NCI-H82 treated with DMSO at 0.1 percent for 48 hours (cell line): ENCODE data around the gene MIS12.

Experiments used
- DNase-seq: peaks from one replicate; lab custom pipeline; 2025; ENCODE audit not compliant: unreplicated experiment; lab: John Stamatoyannopoulos, UW

MIS12 gene

DNA sequence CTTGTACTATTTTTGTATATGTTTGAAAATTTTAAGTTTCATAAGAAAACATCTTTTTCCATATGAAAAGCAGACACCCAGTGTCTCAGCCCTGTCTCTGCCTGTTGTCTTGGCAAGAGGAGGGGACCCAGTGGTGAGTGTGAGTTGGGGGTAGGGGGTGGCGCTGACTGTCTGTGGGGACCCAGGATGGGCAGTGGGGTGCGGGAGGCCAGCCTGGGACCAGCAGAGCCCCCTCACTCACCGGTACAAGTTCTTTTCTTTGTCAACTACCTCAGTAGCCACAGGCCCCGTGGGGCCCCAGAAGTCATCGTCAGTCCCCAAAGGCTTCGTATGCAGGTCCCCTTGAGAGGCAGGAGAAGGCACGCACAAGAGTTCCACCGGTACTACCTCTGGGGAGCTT, 46.2 kb downstream of the MIS12 start:
- no peak for DNase-seq

DNA sequence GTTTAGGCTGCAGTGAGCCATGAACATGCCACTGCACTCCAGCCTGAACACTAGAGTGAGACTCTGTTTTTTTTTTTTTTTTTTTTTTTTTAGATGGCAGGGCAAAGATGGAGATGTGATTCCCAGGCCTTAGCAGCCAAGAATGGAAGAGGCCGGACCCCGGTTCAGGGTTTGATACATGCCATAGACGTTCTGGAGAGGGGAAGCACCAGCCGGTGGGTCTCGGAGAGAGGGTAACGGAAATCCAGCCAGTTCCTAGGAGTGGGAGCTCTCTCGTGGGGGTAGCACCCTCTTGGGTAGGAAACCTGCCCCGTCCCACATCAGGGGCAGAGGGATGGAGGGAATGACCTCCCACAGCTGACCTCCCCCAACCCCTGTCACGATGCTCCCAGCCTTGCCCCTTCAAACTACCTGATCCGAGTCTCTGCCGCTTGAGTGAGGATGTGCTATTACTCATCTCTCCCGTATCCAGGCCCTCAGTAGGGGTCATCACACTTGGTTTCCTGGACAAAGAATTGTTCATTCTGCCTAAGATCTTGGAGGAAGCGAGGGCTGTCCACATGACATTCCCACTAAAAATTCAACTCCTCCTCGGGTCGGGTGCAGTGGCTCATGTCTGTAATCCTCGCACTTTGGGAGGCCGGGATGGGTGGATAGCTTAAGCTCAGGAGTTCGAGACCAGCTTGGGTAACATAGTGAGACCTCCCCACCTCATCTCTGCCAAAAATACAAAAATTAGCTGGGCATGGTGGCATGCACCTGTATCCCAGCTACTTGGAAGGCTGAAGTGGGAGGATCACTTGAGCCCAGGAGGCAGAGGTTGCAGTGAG, 47.3 kb downstream of the MIS12 start:
- DNase-seq = no peak

DNA sequence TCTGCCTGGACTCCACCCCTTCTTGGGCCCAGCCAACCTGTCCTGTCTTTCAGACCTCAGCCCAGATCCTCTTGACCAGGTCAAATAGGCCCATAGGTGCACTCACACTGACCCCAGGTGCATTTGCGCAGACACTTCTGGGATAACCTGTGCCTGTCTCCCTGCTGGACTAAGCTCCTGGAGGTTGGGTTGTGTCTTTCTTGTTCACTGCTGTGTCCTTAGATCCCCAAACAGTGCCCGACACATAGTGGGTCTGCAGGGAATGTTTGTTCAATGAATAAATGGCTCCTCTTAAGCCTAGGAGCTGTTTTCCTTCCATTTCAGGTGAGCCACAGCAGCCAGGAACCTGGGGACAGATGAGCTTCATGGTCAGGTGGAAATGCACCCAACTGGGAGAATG, 49.1 kb downstream of the MIS12 start:
- no peak for DNase-seq

DNA sequence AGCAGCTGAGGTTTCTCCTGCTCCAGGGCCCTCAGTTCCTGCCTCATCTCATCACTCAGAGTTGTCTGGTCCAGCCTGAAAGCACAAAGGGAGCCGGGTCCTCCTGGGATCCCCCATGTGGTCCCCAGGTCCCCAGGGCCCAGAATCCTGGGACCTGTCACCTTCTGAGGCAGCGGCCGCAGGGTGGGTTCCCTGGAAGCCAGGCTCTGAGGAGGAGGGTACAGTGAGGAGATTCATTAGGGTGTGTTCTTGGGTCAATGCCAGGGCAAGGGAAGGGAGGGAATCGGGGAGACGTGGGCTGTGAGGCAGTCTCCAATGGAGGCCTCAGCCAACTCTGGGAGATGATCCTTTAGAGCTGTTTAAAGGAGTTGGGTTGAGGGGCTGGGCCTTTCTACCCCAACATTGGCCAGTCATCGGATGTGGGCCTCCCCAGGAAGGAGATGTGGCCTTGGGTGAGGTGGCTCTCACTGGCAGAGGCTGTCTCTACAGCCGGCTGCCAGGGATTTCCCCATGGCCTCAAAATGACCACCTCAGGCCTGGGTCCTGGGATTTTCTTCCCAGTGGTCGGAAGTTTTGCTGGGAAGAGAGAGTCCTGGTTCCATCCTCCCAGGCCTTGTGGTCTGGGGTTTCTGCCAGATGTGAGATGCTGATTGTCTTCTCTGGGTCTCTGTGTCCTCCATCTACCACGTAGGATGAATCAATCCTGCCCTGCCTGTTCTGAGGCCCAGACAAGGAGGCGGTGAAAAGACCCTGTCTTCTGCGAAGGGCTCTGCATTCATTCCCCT, 50.7 kb downstream of the MIS12 start:
- DNase-seq = no peak

DNA sequence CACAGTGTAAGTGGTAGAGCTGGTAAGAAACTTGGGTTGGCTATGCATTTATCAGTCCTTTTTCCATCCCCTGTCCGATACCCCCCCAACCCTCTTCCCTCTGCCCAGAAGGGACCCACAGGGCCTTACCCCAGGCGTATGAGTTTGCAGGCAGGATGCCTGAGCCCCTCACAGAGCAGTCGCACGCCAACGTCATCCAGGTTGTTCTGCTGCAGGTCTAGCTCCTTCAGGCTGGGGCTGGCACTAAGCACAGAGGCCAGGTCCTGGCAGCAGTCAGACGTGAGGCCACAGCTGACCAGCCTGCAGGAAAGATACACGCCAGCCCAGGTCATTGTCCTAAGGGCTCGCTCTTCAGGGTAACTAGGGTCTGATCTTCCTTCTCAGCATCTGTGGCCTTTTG, 52.9 kb downstream of the MIS12 start:
- DNase-seq = no peak

DNA sequence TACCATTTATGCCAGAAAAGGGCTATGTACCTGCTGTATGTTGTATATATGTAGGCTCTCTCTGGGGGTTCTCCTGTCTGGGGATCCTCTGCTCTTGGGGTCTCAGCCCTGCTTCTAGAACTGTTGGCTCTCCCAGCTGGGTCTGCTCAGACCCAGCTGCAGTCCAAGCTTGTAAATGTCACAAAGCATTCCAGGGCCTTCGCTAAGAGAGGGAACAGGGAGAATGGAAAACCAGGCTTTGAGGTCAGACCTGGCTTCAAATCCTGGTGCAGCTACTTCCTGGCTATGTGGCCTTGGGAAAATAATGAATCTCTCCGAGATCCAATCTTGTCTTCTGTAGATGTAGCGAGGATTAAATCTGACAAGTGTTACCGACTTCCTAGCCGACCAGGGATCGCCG, 54.0 kb downstream of the MIS12 start:
- DNase-seq = no peak
